DOHH2 (cell line): ENCODE results near the gene ITPKC.
A peak's percentile ranks its signal among the peaks of the same experiment; 100 is the strongest.

Experiments
- H3F3A ChIP-seq: fragments of 200-600 bp; sonication (generic), shearing (Covaris generic); 2 replicates; pipeline ENCODE4 v1.6.0; 2016; ENCODE audit warnings: antibody characterized with exemption, mild to moderate bottlenecking; ENCODE audit not compliant: control insufficient read depth, insufficient read depth
- H3K27ac ChIP-seq: fragments of 200-600 bp; sonication (generic); 2 replicates; pipeline ENCODE4 v1.5.1; 2014; ENCODE audit warnings: low read depth, mild to moderate bottlenecking, low read length, moderate library complexity
- H3K27me3 ChIP-seq: fragments of 200-600 bp; sonication (generic); 2 replicates; pipeline ENCODE4 v1.6.1; 2014; ENCODE audit warnings: mild to moderate bottlenecking, low read length, mixed read lengths; ENCODE audit not compliant: control insufficient read depth
- H3K36me3 ChIP-seq: fragments of 200-600 bp; sonication (generic); 2 replicates; pipeline ENCODE4 v1.6.1; 2014; ENCODE audit warnings: mild to moderate bottlenecking, low read length, moderate library complexity, mixed read lengths; ENCODE audit not compliant: control insufficient read depth
- H3K4me1 ChIP-seq: fragments of 200-600 bp; sonication (generic); 2 replicates; pipeline ENCODE4 v1.6.1; 2014; ENCODE audit warnings: mild to moderate bottlenecking, low read length, mixed read lengths; ENCODE audit not compliant: control insufficient read depth
- H3K4me2 ChIP-seq: fragments of 200-600 bp; sonication (generic); 2 replicates; pipeline ENCODE4 v1.6.0; 2014; ENCODE audit warnings: mild to moderate bottlenecking, low read length, moderate library complexity
- H3K4me3 ChIP-seq: fragments of 200-600 bp; sonication (generic); 2 replicates; pipeline ENCODE4 v1.5.1; 2014; ENCODE audit warnings: mild to moderate bottlenecking, low read length, mixed read lengths
- H3K79me2 ChIP-seq: fragments of 200-600 bp; sonication (generic); 2 replicates; pipeline ENCODE4 v1.6.1; 2014; ENCODE audit warnings: mild to moderate bottlenecking, low read length, mixed read lengths; ENCODE audit not compliant: control insufficient read depth
- H3K9me2 ChIP-seq: fragments of 200-600 bp; sonication (generic); replicated peaks from 2 replicates; pipeline ENCODE4 v1.6.1; 2014; ENCODE audit warnings: mild to moderate bottlenecking, low read length, mixed read lengths; ENCODE audit not compliant: control insufficient read depth
- H3K9me3 ChIP-seq: fragments of 200-600 bp; sonication (generic); 2 replicates; pipeline ENCODE4 v1.6.1; 2014; ENCODE audit warnings: antibody characterized with exemption, low read length, mixed read lengths; ENCODE audit not compliant: control insufficient read depth, insufficient read depth
- H4K20me1 ChIP-seq: fragments of 200-600 bp; sonication (generic); 2 replicates; pipeline ENCODE4 v1.6.0; 2014; ENCODE audit warnings: low read depth, mild to moderate bottlenecking, antibody characterized with exemption, low read length, moderate library complexity; ENCODE audit not compliant: control insufficient read depth, insufficient read depth
- EZH2phosphoT487 ChIP-seq: fragments of 200-600 bp; sonication (generic); IDR thresholded peaks from 2 replicates; pipeline ENCODE4 v1.6.1; 2017; ENCODE audit warnings: borderline replicate concordance, mild to moderate bottlenecking, antibody characterized with exemption, low read length, moderate library complexity, mixed read lengths
- TF ChIP-seq, protein P1 (sequence below): fragments of 200-600 bp; sonication (generic); IDR thresholded peaks from one replicate; pipeline ENCODE4 v1.5.1; 2014; ENCODE audit warnings: antibody characterized with exemption, mild to moderate bottlenecking, low read depth, low read length; ENCODE audit not compliant: poor library complexity, severe bottlenecking

The ITPKC gene

DNA sequence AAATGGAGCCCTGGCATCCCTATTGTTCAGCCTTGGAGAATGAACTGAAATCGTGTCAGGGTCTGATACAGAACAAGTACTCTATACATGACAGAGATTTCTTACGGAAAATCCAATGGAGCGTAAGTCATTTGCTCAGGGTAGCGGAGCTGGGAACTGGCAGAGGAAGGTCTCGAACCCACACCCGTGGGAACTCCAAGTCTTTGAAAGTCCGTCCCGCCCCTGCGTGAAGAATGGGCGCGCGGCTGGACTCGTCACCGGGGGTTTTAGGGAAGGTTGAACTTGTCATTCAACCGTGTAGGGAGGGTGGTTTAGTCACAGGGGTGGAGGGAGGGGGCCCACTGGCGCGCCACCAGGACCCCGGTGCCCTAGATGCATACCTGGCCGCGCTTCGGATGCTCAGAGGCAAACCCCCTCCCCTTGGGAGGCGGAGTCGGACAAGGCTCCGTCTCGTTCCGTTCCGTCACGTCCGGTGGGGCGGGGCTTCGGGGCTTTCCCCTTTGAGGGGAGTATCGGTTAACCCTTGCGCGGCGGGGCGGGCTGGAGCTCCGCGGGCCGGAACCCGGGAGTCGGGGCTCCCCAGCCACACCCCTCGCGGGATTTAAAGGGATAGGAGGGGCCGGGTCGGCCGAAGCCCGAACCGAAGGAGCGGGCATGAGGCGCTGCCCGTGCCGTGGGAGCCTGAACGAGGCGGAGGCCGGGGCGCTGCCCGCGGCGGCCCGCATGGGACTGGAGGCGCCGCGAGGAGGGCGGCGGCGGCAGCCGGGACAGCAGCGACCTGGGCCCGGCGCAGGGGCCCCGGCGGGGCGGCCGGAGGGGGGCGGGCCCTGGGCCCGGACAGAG, at the start of gene ITPKC, which contains the start of gene COQ8B:
ITPKC (plus strand) TSS at position 631 of the 843 bp plus-strand sequence; CDS start at position 655, 24 bp downstream.
COQ8B (minus strand) TSS at position 405 of the 843 bp plus-strand sequence. CDS start 2,254 bp downstream, outside the sequence.
- no peaks in the 10 kb centered on the region for H4K20me1 ChIP-seq
- TF ChIP-seq, protein P1, sequence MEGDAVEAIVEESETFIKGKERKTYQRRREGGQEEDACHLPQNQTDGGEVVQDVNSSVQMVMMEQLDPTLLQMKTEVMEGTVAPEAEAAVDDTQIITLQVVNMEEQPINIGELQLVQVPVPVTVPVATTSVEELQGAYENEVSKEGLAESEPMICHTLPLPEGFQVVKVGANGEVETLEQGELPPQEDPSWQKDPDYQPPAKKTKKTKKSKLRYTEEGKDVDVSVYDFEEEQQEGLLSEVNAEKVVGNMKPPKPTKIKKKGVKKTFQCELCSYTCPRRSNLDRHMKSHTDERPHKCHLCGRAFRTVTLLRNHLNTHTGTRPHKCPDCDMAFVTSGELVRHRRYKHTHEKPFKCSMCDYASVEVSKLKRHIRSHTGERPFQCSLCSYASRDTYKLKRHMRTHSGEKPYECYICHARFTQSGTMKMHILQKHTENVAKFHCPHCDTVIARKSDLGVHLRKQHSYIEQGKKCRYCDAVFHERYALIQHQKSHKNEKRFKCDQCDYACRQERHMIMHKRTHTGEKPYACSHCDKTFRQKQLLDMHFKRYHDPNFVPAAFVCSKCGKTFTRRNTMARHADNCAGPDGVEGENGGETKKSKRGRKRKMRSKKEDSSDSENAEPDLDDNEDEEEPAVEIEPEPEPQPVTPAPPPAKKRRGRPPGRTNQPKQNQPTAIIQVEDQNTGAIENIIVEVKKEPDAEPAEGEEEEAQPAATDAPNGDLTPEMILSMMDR = peak; percentile 12
- TF ChIP-seq EZH2phosphoT487 = no peak
- H3K4me1 ChIP-seq = peaks cover 42% of the 10 kb centered on the region
- peak within 1 kb of the TSS; percentile 97 for H3K4me2 ChIP-seq
- no peaks in the 10 kb centered on the region for H3K9me2 ChIP-seq
- peaks cover 4% of the 10 kb centered on the region for H3K36me3 ChIP-seq
- no peaks in the 10 kb centered on the region; the same call in 1 of the 2 replicates for H3F3A ChIP-seq
- H3K4me3 ChIP-seq = peak within 1 kb of the TSS; percentile 78
- H3K9me3 ChIP-seq = no peaks in the 10 kb centered on the region
- H3K79me2 ChIP-seq = peaks cover 37% of the 10 kb centered on the region
- no peaks in the 10 kb centered on the region for H3K27me3 ChIP-seq
- H3K27ac ChIP-seq = peak within 1 kb of the TSS; percentile 57

DNA sequence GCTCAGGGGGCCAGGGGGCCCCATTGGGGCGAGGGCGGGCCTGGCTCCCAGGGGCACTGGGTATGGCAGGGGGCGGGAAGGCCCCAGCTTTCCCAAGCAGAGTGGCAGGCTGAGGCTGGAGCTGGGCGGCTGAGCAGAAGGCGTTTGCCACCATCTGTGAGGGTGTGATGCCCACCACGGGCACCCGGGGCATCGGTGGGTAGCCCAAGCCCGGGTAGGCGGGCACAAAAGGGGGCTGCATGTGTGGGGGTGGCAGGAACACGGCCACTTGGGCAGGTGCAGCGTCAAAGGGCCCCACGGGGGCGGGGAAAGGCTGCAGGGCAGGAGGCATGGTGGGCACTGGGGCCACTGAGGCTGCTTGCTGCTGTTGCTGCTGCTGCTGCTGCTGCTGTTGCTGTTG, 49.3 kb upstream of the ITPKC start:
- H3K9me3 ChIP-seq = peaks cover 16% of the 10 kb centered on the region; the same call in 1 of the 2 replicates
- H3K4me1 ChIP-seq = peaks cover 22% of the 10 kb centered on the region
- no peaks in the 10 kb centered on the region for H3K27me3 ChIP-seq
- no peaks in the 10 kb centered on the region for H3K36me3 ChIP-seq
- no peak overlapping the region for H3K27ac ChIP-seq
- no peak overlapping the region for H3K4me3 ChIP-seq
- H3F3A ChIP-seq = no peaks in the 10 kb centered on the region
- no peak overlapping the region for H3K4me2 ChIP-seq
- TF ChIP-seq, protein P1 = no peak
- TF ChIP-seq EZH2phosphoT487 = no peak
- no peaks in the 10 kb centered on the region for H4K20me1 ChIP-seq
- no peaks in the 10 kb centered on the region for H3K9me2 ChIP-seq
- no peaks in the 10 kb centered on the region for H3K79me2 ChIP-seq

DNA sequence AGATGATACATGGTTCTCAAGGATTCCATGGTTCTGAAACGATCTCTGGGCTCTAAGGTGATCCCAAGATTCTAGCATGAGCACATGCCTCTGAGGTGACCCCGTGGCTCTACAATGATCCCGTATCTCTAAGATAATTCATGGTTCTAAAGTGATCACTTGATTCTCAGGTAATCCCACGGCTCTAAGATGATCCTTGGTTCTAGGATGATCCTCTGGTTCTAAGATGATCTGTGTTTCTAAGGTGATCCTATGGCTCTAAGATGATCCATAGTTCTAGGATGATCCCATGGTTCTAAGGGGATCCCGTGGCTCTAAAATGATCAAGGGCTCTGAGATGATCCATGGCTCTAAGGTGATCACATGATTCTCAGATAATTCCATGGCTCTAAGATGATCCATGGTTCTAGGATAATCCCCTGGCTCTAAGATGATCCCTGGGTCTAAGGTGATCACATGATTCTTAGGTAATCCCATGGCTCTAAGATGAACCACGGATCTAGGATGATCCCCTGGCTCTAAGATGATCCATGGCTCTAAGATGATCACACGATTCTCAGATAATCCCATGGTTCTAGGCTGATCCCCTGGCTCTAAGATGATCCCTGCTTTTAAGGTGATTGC, 47.8 kb upstream of the ITPKC start:
- no peaks in the 10 kb centered on the region for H3K36me3 ChIP-seq
- no peak overlapping the region for H3K27ac ChIP-seq
- no peak overlapping the region for H3K4me2 ChIP-seq
- H3K4me3 ChIP-seq = no peak overlapping the region
- H3F3A ChIP-seq = no peaks in the 10 kb centered on the region
- TF ChIP-seq EZH2phosphoT487 = no peak
- TF ChIP-seq, protein P1 = no peak
- H4K20me1 ChIP-seq = no peaks in the 10 kb centered on the region
- H3K79me2 ChIP-seq = no peaks in the 10 kb centered on the region
- no peaks in the 10 kb centered on the region for H3K27me3 ChIP-seq
- no peaks in the 10 kb centered on the region for H3K9me2 ChIP-seq
- H3K4me1 ChIP-seq = peaks cover 13% of the 10 kb centered on the region
- peaks cover 16% of the 10 kb centered on the region; the same call in 1 of the 2 replicates for H3K9me3 ChIP-seq
